ENCODE data around the gene CBLB. TPM values are rescaled to one million over a fixed set of nuclear protein-coding genes. Genes with fewer than 3 reads are reported as not detected.

The CBLB gene
- total RNA-seq, 1 experiment from 2014 or later, result 34.3 TPM

GRCh38 chr3:105634708-105635107 lies 234.1 kb downstream of the CBLB start:
- H3K4me1 ChIP-seq, result no peaks in the 10 kb centered on the region
- H3K27me3 ChIP-seq (replicated peaks; ENCODE audit: control insufficient read depth, insufficient read depth, low read length), result no peaks in the 10 kb centered on the region
- no peaks in the 10 kb centered on the region for H3K4me1 Mint-ChIP-seq (ENCODE audit: low read depth, unreplicated experiment)
- no peaks in the 10 kb centered on the region for H3K9me3 Mint-ChIP-seq (ENCODE audit: unreplicated experiment)
- no peak overlapping the region for H3K4me3 Mint-ChIP-seq (ENCODE audit: unreplicated experiment)
- no peaks in the 10 kb centered on the region for H3K36me3 Mint-ChIP-seq (ENCODE audit: insufficient read depth, unreplicated experiment)
- no TSS peak for BruUV-seq (replicated peaks)
- no peaks in the 10 kb centered on the region for H3K36me3 ChIP-seq (ENCODE audit: control insufficient read depth, insufficient read depth, low read length)
- H3K27ac Mint-ChIP-seq (ENCODE audit: unreplicated experiment), result no peak overlapping the region
- H3K27me3 Mint-ChIP-seq (ENCODE audit: insufficient read depth, unreplicated experiment), result peaks cover 6% of the 10 kb centered on the region
- H3K4me3 ChIP-seq (ENCODE audit: low read depth, low read length), result no peak overlapping the region
- ChIA-PET CTCF (no interaction called here), POLR2A (no interaction called here)
- intact Hi-C loops (cut with micrococcal nuclease; ENCODE audit: unreplicated experiment), result no loop called here
- no peaks in the 10 kb centered on the region for H3K9me3 ChIP-seq
- TF ChIP-seq CTCF (IDR thresholded peaks at IDR 0.05; ENCODE audit: insufficient read depth in 1 of 2, low read depth in 1 of 2, low read length in 1 of 2, severe bottlenecking in 1 of 2, unreplicated experiment in 1 of 2), result no peak
- no peak for DNase-seq

- Mint-ChIP-seq H3K4me1 (ENCODE audit: low read depth, unreplicated experiment) (no peaks in the 10 kb centered on the region), H3K9me3 (ENCODE audit: unreplicated experiment) (no peaks in the 10 kb centered on the region), H3K27me3 (ENCODE audit: insufficient read depth, unreplicated experiment) (peaks cover 6% of the 10 kb centered on the region), H3K36me3 (ENCODE audit: insufficient read depth, unreplicated experiment) (no peaks in the 10 kb centered on the region), H3K4me3 (ENCODE audit: unreplicated experiment) (no peak overlapping the region), H3K27ac (ENCODE audit: unreplicated experiment) (no peak overlapping the region)
- Histone ChIP-seq H3K27me3 (replicated peaks; ENCODE audit: control insufficient read depth, insufficient read depth, low read length) (no peaks in the 10 kb centered on the region), H3K4me1 (no peaks in the 10 kb centered on the region), H3K4me3 (ENCODE audit: low read depth, low read length) (no peak overlapping the region), H3K9me3 (no peaks in the 10 kb centered on the region), H3K36me3 (ENCODE audit: control insufficient read depth, insufficient read depth, low read length) (no peaks in the 10 kb centered on the region)
- intact Hi-C loops (cut with micrococcal nuclease; ENCODE audit: unreplicated experiment), result no loop called here
- TF ChIP-seq CTCF (IDR thresholded peaks at IDR 0.05; ENCODE audit: insufficient read depth in 1 of 2, low read depth in 1 of 2, low read length in 1 of 2, severe bottlenecking in 1 of 2, unreplicated experiment in 1 of 2), result no peak
- no peak for DNase-seq
- CTCF ChIA-PET, result no interaction called here
- no TSS peak for BruUV-seq (replicated peaks)
- POLR2A ChIA-PET, result no interaction called here
These were observed 239.1 kb downstream of the CBLB start for GRCh38 chr3:105629718-105630117.

GRCh38 chr3:105626739-105627138 lies 242.1 kb downstream of the CBLB start:
- no peak overlapping the region for H3K4me3 Mint-ChIP-seq (ENCODE audit: unreplicated experiment)
- POLR2A ChIA-PET, result no interaction called here
- H3K9me3 Mint-ChIP-seq (ENCODE audit: unreplicated experiment), result no peaks in the 10 kb centered on the region
- peaks cover 2% of the 10 kb centered on the region for H3K27me3 Mint-ChIP-seq (ENCODE audit: insufficient read depth, unreplicated experiment)
- Histone ChIP-seq H3K36me3 (ENCODE audit: control insufficient read depth, insufficient read depth, low read length) (no peaks in the 10 kb centered on the region), H3K27me3 (replicated peaks; ENCODE audit: control insufficient read depth, insufficient read depth, low read length) (no peaks in the 10 kb centered on the region), H3K4me1 (no peaks in the 10 kb centered on the region), H3K4me3 (ENCODE audit: low read depth, low read length) (no peak overlapping the region), H3K9me3 (no peaks in the 10 kb centered on the region)
- no peak for TF ChIP-seq CTCF (IDR thresholded peaks at IDR 0.05; ENCODE audit: insufficient read depth in 1 of 2, low read depth in 1 of 2, low read length in 1 of 2, severe bottlenecking in 1 of 2, unreplicated experiment in 1 of 2)
- H3K4me1 Mint-ChIP-seq (ENCODE audit: low read depth, unreplicated experiment), result no peaks in the 10 kb centered on the region
- CTCF ChIA-PET, result no interaction called here
- intact Hi-C loops (cut with micrococcal nuclease; ENCODE audit: unreplicated experiment), result no loop called here
- DNase-seq, result no peak
- BruUV-seq (replicated peaks), result no TSS peak
- no peaks in the 10 kb centered on the region for H3K36me3 Mint-ChIP-seq (ENCODE audit: insufficient read depth, unreplicated experiment)
- H3K27ac Mint-ChIP-seq (ENCODE audit: unreplicated experiment), result no peak overlapping the region

All from Caco-2 (cell line).